Natural killer cell treated with Interleukin-12 subunit alpha and Interleukin-12 subunit beta and Interleukin-15 and Interleukin-18, amount 100 ng/mL, for 72 hours (primary cell): ENCODE measurements around the gene RHBG. TPM values are rescaled to one million over a fixed set of nuclear protein-coding genes. Genes with fewer than 3 reads are reported as not detected.
"Not testable (repeated sequence)": the region's sequence is repeated elsewhere in the genome, so short reads cannot be mapped to it uniquely, and the experiment has no call there.

Source experiments
- ATAC-seq, 2 donors: fragments of 150-1000 bp; cut with Tn5 transposase in 1 of 2; sonication (Bioruptor Pico), chemical (Tn5 transposase) in 1 of 2; 2 replicates each; pipeline ENCODE4 v1.10.0; 2021
- DNase-seq: peaks from one replicate; pipeline ENCODE4 v3.0.0; 2022; ENCODE audit warnings: low spot score
- H3K27ac Mint-ChIP-seq, 2 donors: 1 replicate in 1 of 2; 2 replicates in 1 of 2; pipeline ENCODE4 v1.8.0; 2022; ENCODE audit warnings: mixed read lengths in 2 of 2, mild to moderate bottlenecking in 1 of 2, moderate library complexity in 1 of 2
- H3K27me3 Mint-ChIP-seq, 2 donors: 1 replicate in 1 of 2; 2 replicates in 1 of 2; pipeline ENCODE4 v1.8.0; 2022; ENCODE audit warnings: mixed read lengths in 2 of 2
- H3K36me3 Mint-ChIP-seq: one replicate; pipeline ENCODE4 v1.8.0; 2022; ENCODE audit warnings: mixed read lengths
- H3K4me1 Mint-ChIP-seq, 2 donors: 1 replicate in 1 of 2; 2 replicates in 1 of 2; pipeline ENCODE4 v1.8.0; 2022; ENCODE audit warnings: low read depth in 2 of 2, mixed read lengths in 2 of 2, mild to moderate bottlenecking in 1 of 2
- H3K4me3 Mint-ChIP-seq: one replicate; pipeline ENCODE4 v1.8.0; 2022; ENCODE audit warnings: mixed read lengths
- H3K9me3 Mint-ChIP-seq: 2 replicates; pipeline ENCODE4 v1.8.0; 2022; ENCODE audit warnings: mixed read lengths
- total RNA-seq, 2 donors: library from RNA; stranded (reverse); gene quantifications; one replicate each; pipeline ENCODE4 v1.2.3, GENCODE V29; 2022

The RHBG gene
- not detected for total RNA-seq

- DNase-seq: no peak
- H3K4me3 Mint-ChIP-seq: no peak within 1 kb of the TSS
- H3K36me3 Mint-ChIP-seq: no peaks in the 10 kb centered on the region
- no peak for ATAC-seq
- H3K4me1 Mint-ChIP-seq: peaks cover 0 to 3% of the 10 kb centered on the region in 2 donors
- H3K27me3 Mint-ChIP-seq: peaks cover 35 to 36% of the 10 kb centered on the region in 2 donors
- no peaks in the 10 kb centered on the region for H3K9me3 Mint-ChIP-seq
- H3K27ac Mint-ChIP-seq: no peak within 1 kb of the TSS
Measured at GRCh38 chr1:156368889-156369684, at the start of gene RHBG. TSS of gene RHBG (plus strand) at chr1:156369211. CDS start at chr1:156369250, 39 bp downstream.

- peaks cover 28% of the 10 kb centered on the region for H3K36me3 Mint-ChIP-seq
- no peak overlapping the region for H3K27ac Mint-ChIP-seq
- H3K4me3 Mint-ChIP-seq: no peak overlapping the region
- ATAC-seq (no peak), DNase-seq (no peak)
- no peaks in the 10 kb centered on the region for H3K9me3 Mint-ChIP-seq
- no peaks in the 10 kb centered on the region for H3K27me3 Mint-ChIP-seq
- peaks cover 0 to 6% of the 10 kb centered on the region in 2 donors for H3K4me1 Mint-ChIP-seq
Measured at GRCh38 chr1:156319664-156320063, 49.3 kb upstream of the RHBG start.

GRCh38 chr1:156320560-156320959, 48.5 kb upstream of the RHBG start:
- no peak for DNase-seq
- Mint-ChIP-seq H3K27ac (peak overlapping the region in 1 of 2 donors; percentile 11), H3K4me1 (peaks cover 0 to 6% of the 10 kb centered on the region in 2 donors), H3K27me3 (no peaks in the 10 kb centered on the region), H3K4me3 (no peak overlapping the region), H3K9me3 (no peaks in the 10 kb centered on the region), H3K36me3 (peaks cover 23% of the 10 kb centered on the region)
- ATAC-seq: no peak

GRCh38 chr1:156323179-156323578, 45.8 kb upstream of the RHBG start:
- ATAC-seq, H3K9me3 Mint-ChIP-seq, H3K27me3 Mint-ChIP-seq, DNase-seq, H3K27ac Mint-ChIP-seq, H3K4me3 Mint-ChIP-seq, H3K4me1 Mint-ChIP-seq: not testable (repeated sequence)
- H3K36me3 Mint-ChIP-seq: peaks cover 16% of the 10 kb centered on the region

GRCh38 chr1:156336242-156336641, 32.8 kb upstream of the RHBG start:
- H3K4me1 Mint-ChIP-seq: peaks cover 32 to 41% of the 10 kb centered on the region in 2 donors
- H3K27ac Mint-ChIP-seq: peak overlapping the region; percentile 91 to 92
- H3K4me3 Mint-ChIP-seq: peak overlapping the region; percentile 97
- peaks cover 35% of the 10 kb centered on the region for H3K36me3 Mint-ChIP-seq
- no peak for DNase-seq
- H3K9me3 Mint-ChIP-seq: no peaks in the 10 kb centered on the region
- H3K27me3 Mint-ChIP-seq: no peaks in the 10 kb centered on the region
- no peak for ATAC-seq

GRCh38 chr1:156337052-156337887, 31.7 kb upstream of the RHBG start:
- Mint-ChIP-seq H3K27ac (peak overlapping the region; percentile 91 to 92), H3K4me3 (peak overlapping the region; percentile 97), H3K4me1 (peaks cover 32 to 41% of the 10 kb centered on the region in 2 donors), H3K27me3 (no peaks in the 10 kb centered on the region), H3K36me3 (peaks cover 35% of the 10 kb centered on the region), H3K9me3 (no peaks in the 10 kb centered on the region)
- DNase-seq: no peak
- no peak for ATAC-seq

GRCh38 chr1:156337888-156338179, 31.2 kb upstream of the RHBG start:
- Mint-ChIP-seq H3K4me1 (peaks cover 32 to 41% of the 10 kb centered on the region in 2 donors), H3K27me3 (no peaks in the 10 kb centered on the region), H3K36me3 (peaks cover 35% of the 10 kb centered on the region), H3K27ac (peak overlapping the region; percentile 91 to 92), H3K9me3 (no peaks in the 10 kb centered on the region), H3K4me3 (peak overlapping the region; percentile 97)
- DNase-seq (no peak), ATAC-seq (no peak)

GRCh38 chr1:156338180-156338976, 30.6 kb upstream of the RHBG start, which contains the start of the genes CCT3 and TSACC:
TSS of gene CCT3 (minus strand) at chr1:156338292. CDS start at chr1:156338184, 108 bp downstream.
TSS of gene TSACC (plus strand) at chr1:156338526. CDS start at chr1:156339758, 1,232 bp downstream.
- H3K36me3 Mint-ChIP-seq: peaks cover 34% of the 10 kb centered on the region
- DNase-seq: peak; percentile 99

GRCh38 chr1:156342166-156342955, 26.6 kb upstream of the RHBG start:
- DNase-seq (no peak), ATAC-seq (no peak)
- Mint-ChIP-seq H3K9me3 (no peaks in the 10 kb centered on the region), H3K36me3 (peaks cover 3% of the 10 kb centered on the region), H3K27ac (no peak overlapping the region), H3K4me1 (peaks cover 10 to 12% of the 10 kb centered on the region in 2 donors), H3K4me3 (no peak overlapping the region), H3K27me3 (peaks cover 11 to 21% of the 10 kb centered on the region in 2 donors)

More at GRCh38 chr1:156338180-156338976, 30.6 kb upstream of the RHBG start, which contains the start of the genes CCT3 and TSACC:
- Mint-ChIP-seq H3K4me3 (peak within 1 kb of the TSS; percentile 97), H3K9me3 (no peaks in the 10 kb centered on the region), H3K4me1 (peaks cover 32 to 41% of the 10 kb centered on the region in 2 donors), H3K27me3 (no peaks in the 10 kb centered on the region), H3K27ac (peak within 1 kb of the TSS; percentile 91 to 92)
- peak; percentile 98 for ATAC-seq

- Mint-ChIP-seq H3K4me1 (peaks cover 0 to under 1% of the 10 kb centered on the region in 2 donors), H3K27me3 (peaks cover 12 to 24% of the 10 kb centered on the region in 2 donors), H3K9me3 (no peaks in the 10 kb centered on the region), H3K4me3 (no peak overlapping the region), H3K27ac (no peak overlapping the region), H3K36me3 (no peaks in the 10 kb centered on the region)
- DNase-seq: no peak
- ATAC-seq: no peak
Measured at GRCh38 chr1:156344409-156344808, 24.6 kb upstream of the RHBG start.

- not testable (repeated sequence) for H3K9me3 Mint-ChIP-seq, DNase-seq, H3K27ac Mint-ChIP-seq, H3K4me1 Mint-ChIP-seq, ATAC-seq, H3K4me3 Mint-ChIP-seq, H3K36me3 Mint-ChIP-seq
- H3K27me3 Mint-ChIP-seq: peaks cover 16 to 24% of the 10 kb centered on the region in 2 donors
Measured at GRCh38 chr1:156346035-156346434, 23.0 kb upstream of the RHBG start.

GRCh38 chr1:156346636-156347035, 22.4 kb upstream of the RHBG start:
- no peak overlapping the region for H3K27ac Mint-ChIP-seq
- no peak for DNase-seq
- no peaks in the 10 kb centered on the region for H3K9me3 Mint-ChIP-seq
- H3K27me3 Mint-ChIP-seq: peaks cover 19 to 24% of the 10 kb centered on the region in 2 donors
- no peaks in the 10 kb centered on the region for H3K4me1 Mint-ChIP-seq
- ATAC-seq: no peak
- H3K36me3 Mint-ChIP-seq: no peaks in the 10 kb centered on the region
- H3K4me3 Mint-ChIP-seq: no peak overlapping the region
